Prostate gland (tissue), 2 donors: ENCODE measurements around the gene FTCDNL1. TPM values are rescaled to one million over a fixed set of nuclear protein-coding genes. Genes with fewer than 3 reads are reported as not detected.

Experiments used
- DNase-seq: peaks from one replicate; pipeline ENCODE4 v3.0.0-alpha.2; 2019; ENCODE audit warnings: low spot score
- H3K27ac ChIP-seq, 2 donors: fragments of 200-600 bp; sonication (generic); 2 replicates each; pipeline ENCODE4 v1.5.1; 2017 to 2019
- H3K27me3 ChIP-seq: fragments of 200-600 bp; sonication (generic); replicated peaks from 2 replicates; pipeline ENCODE4 v1.5.1; 2019; ENCODE audit not compliant: insufficient read depth
- H3K36me3 ChIP-seq, 2 donors: fragments of 200-600 bp; sonication (generic); 1 replicate in 1 of 2; 2 replicates in 1 of 2; pipeline versions ENCODE4 v1.5.1 to v1.8.1; 2017 to 2019
- H3K4me1 ChIP-seq: fragments of 200-600 bp; sonication (generic); replicated peaks from 2 replicates; pipeline ENCODE4 v1.5.1; 2019
- H3K4me3 ChIP-seq, 2 donors: fragments of 200-600 bp; sonication (generic); 2 replicates each; pipeline ENCODE4 v1.5.1; 2017 to 2019
- H3K9me3 ChIP-seq: fragments of 200-600 bp; sonication (generic); 2 replicates; pipeline ENCODE4 v1.5.1; 2017
- POLR2A ChIP-seq: fragments of 450-650 bp; IDR thresholded peaks from one replicate; pipeline ENCODE4 v1.6.1; 2016; ENCODE audit warnings: antibody characterized with exemption, mild to moderate bottlenecking
- POLR2AphosphoS5 ChIP-seq: sonication (generic); formaldehyde crosslinking; IDR thresholded peaks from one replicate; pipeline ENCODE4 v1.6.1; 2017; ENCODE audit warnings: antibody characterized with exemption
- WGBS: methylation state at CpG from one replicate; pipeline ENCODE4 v1.1.5; 2018; 5-methylcytosine and 5-hydroxymethylcytosine counted together
- intact Hi-C: fragments of 100-400 bp; cut with DNase I; formaldehyde crosslinking; loops from one replicate; pipeline ENCODE4 v1.14.2; 2022
- total RNA-seq, 2 donors: library from RNA; depleted of rRNA; stranded (reverse); fragments of >200 nt; gene quantifications; one replicate each; pipeline ENCODE4 v1.1.0, GENCODE V29; 2016
- TF ChIP-seq, protein P1 (sequence below), 4 experiments: fragments of 200-600 bp in 2 of 4; fragments of 450-650 bp in 2 of 4; sonication (generic) in 2 of 4; IDR thresholded peaks; 1 replicate in 3 of 4; 2 replicates in 1 of 4; pipeline ENCODE4 v1.5.1; 2016 to 2019; ENCODE audit warnings: antibody characterized with exemption in 4 of 4, mild to moderate bottlenecking in 2 of 4, moderate library complexity in 2 of 4

FTCDNL1 gene
- total RNA-seq, 2 donors from 2014 or later = 4.9 to 5.7 TPM

DNA sequence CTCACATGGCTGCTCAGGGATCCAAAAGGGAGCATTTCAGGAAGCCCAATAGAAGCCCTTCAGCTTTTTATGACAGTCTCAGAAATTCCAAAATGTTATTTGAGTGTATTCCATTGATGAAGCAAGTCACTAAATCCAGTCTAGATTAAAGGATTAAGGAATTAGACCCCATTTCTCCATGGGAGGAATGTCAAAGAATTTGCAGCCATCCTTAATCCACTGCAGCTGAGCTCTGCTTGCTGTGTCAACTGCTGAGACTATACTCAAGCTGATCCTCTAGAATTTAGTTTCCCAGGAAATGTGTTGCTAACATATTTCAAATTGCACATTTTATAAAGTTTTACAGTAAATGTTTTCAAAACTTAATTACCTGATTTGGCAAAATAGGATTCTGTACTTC is 31.7 kb upstream of the FTCDNL1 start:
- intact Hi-C loops = no loop called here
- H3K36me3 ChIP-seq = no peaks in the 10 kb centered on the region
- no peak for DNase-seq
- no peaks in the 10 kb centered on the region for H3K27me3 ChIP-seq
- H3K27ac ChIP-seq = no peak overlapping the region
- no peaks in the 10 kb centered on the region for H3K9me3 ChIP-seq
- no peaks in the 10 kb centered on the region for H3K4me1 ChIP-seq
- TF ChIP-seq, protein P1, sequence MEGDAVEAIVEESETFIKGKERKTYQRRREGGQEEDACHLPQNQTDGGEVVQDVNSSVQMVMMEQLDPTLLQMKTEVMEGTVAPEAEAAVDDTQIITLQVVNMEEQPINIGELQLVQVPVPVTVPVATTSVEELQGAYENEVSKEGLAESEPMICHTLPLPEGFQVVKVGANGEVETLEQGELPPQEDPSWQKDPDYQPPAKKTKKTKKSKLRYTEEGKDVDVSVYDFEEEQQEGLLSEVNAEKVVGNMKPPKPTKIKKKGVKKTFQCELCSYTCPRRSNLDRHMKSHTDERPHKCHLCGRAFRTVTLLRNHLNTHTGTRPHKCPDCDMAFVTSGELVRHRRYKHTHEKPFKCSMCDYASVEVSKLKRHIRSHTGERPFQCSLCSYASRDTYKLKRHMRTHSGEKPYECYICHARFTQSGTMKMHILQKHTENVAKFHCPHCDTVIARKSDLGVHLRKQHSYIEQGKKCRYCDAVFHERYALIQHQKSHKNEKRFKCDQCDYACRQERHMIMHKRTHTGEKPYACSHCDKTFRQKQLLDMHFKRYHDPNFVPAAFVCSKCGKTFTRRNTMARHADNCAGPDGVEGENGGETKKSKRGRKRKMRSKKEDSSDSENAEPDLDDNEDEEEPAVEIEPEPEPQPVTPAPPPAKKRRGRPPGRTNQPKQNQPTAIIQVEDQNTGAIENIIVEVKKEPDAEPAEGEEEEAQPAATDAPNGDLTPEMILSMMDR (IDR thresholded peaks at IDR 0.05) = no peak
- no peak for TF ChIP-seq POLR2AphosphoS5
- no peak for TF ChIP-seq POLR2A
- no peak overlapping the region for H3K4me3 ChIP-seq

DNA sequence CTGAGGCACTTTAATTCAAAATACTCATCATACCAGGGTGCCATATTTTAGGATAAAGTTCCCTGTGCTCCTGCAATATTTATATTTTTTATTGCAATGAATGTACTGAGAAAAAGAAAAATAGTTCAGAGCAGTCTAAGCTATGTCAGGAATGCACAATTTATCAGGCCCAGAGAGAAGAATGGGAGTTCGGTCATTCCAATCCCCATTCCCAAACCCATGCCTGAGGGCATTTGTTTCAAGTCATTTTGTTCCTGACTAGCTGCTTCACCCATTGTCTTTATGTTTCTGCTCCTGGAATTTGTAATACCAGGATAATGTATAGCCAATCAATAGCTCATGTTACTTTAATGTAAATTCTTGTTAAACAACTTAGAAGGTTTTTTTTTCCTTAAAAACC is 24.4 kb upstream of the FTCDNL1 start:
- Histone ChIP-seq H3K36me3 (no peaks in the 10 kb centered on the region), H3K9me3 (no peaks in the 10 kb centered on the region), H3K4me3 (no peak overlapping the region), H3K27ac (no peak overlapping the region), H3K27me3 (no peaks in the 10 kb centered on the region), H3K4me1 (no peaks in the 10 kb centered on the region)
- intact Hi-C loops = no loop called here
- TF ChIP-seq, protein P1 (IDR thresholded peaks at IDR 0.05) = no peak
- TF ChIP-seq POLR2AphosphoS5 (no peak), POLR2A (no peak)
- DNase-seq = no peak
- 91% methylated on average over 1 of the region's 1 CpG for WGBS

DNA sequence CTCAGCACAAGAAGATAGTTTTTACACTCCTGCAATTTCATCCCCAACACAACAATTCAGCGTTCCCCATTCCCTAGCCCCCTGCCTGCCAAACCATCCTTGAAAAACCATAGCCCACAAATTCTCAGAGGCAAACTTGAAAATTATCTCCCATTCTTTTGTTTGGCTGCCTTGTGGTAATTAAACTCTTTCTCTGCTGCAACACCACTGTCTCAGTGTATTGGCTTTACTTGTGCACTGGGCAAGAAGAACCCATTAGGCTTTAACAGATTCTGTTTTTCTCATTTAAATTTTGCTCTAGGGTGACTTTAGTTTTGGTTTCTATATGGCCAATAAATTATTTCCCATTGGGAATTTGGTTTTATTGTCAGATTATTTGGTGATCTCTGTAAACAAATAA is 23.2 kb upstream of the FTCDNL1 start:
- no peaks in the 10 kb centered on the region for H3K36me3 ChIP-seq
- WGBS = 100% methylated on average over 1 of the region's 1 CpG
- H3K27me3 ChIP-seq = no peaks in the 10 kb centered on the region
- intact Hi-C loops = no loop called here
- no peaks in the 10 kb centered on the region for H3K9me3 ChIP-seq
- TF ChIP-seq, protein P1 (IDR thresholded peaks at IDR 0.05) = no peak
- TF ChIP-seq POLR2A = no peak
- TF ChIP-seq POLR2AphosphoS5 = no peak
- no peak overlapping the region for H3K27ac ChIP-seq
- H3K4me3 ChIP-seq = no peak overlapping the region
- H3K4me1 ChIP-seq = no peaks in the 10 kb centered on the region
- DNase-seq = no peak

DNA sequence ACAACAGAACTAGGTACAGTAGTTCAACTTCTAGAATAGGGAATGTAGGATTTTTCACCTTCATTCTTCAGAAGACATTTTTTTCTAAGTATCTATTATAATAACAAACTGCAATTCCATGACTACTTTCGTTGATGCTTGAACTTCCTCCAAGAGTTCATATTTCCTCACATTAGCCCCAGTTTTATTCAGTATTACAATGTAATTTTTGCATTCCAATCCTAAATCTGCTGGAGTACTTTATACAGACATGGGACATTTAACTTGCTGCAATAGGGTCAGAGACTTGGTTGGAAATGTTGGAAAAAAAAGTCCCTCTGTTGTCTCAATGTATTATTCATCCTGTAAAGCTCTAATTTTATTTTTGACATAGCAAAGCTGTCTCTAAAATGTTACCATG is 19.6 kb upstream of the FTCDNL1 start:
- 29% methylated on average over 1 of the region's 1 CpG for WGBS
- Histone ChIP-seq H3K36me3 (no peaks in the 10 kb centered on the region), H3K4me1 (no peaks in the 10 kb centered on the region), H3K27ac (no peak overlapping the region), H3K9me3 (no peaks in the 10 kb centered on the region), H3K27me3 (no peaks in the 10 kb centered on the region), H3K4me3 (no peak overlapping the region)
- DNase-seq = no peak
- intact Hi-C loops = no loop called here
- TF ChIP-seq POLR2AphosphoS5 (no peak), POLR2A (no peak)
- TF ChIP-seq, protein P1 (IDR thresholded peaks at IDR 0.05) = no peak

DNA sequence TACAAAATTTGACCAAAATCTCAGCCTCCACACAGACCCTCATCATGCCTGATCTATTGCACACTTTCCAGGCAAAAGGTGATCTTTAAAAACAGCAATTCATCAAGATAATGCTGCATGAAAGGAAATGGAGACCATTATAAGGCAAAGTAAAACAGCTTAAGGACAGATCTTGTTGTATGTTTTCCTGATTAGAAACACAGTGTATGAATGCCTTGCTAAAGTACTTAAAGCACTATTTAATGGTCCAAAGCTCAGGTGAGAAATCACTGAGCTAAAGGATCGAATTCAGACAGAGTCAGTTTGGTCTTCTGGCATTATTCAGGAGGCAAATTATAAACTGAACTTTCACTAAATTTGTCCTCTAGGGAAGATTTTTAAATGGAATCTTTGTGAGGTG is 18.7 kb upstream of the FTCDNL1 start:
- intact Hi-C loops = no loop called here

More for the DNA sequence above, 18.7 kb upstream of the FTCDNL1 start:
- DNase-seq = no peak
- H3K27ac ChIP-seq = no peak overlapping the region
- H3K36me3 ChIP-seq = no peaks in the 10 kb centered on the region
- H3K27me3 ChIP-seq = no peaks in the 10 kb centered on the region
- TF ChIP-seq, protein P1 (IDR thresholded peaks at IDR 0.05) = no peak
- TF ChIP-seq POLR2A (no peak), POLR2AphosphoS5 (no peak)
- H3K4me1 ChIP-seq = no peaks in the 10 kb centered on the region
- H3K9me3 ChIP-seq = no peaks in the 10 kb centered on the region
- WGBS = 62% methylated on average over 1 of the region's 1 CpG
- no peak overlapping the region for H3K4me3 ChIP-seq
